ENCODE measurements around the gene AKAP8. TPM values are rescaled to one million over a fixed set of nuclear protein-coding genes. Genes with fewer than 3 reads are reported as not detected.

The AKAP8 gene
- total RNA-seq (2014; rRNA removed; shearing (Covaris generic)), result 26.9 and 28.1 TPM in 2 replicates

GRCh38 chr19:15379083-15379998 lies at the start of gene AKAP8:
TSS of gene AKAP8 (minus strand) at chr19:15379787. CDS start at chr19:15379731, 56 bp downstream.
- Histone ChIP-seq H3K27ac (peak within 1 kb of the TSS; percentile 84), H3K9me3 (replicated peaks) (no peaks in the 10 kb centered on the region), H3K4me1 (peaks cover 6% of the 10 kb centered on the region; the same call in 1 of the 2 replicates), H3K4me3 (peak within 1 kb of the TSS; percentile 80), H3K27me3 (no peaks in the 10 kb centered on the region), H3K36me3 (peaks cover 7% of the 10 kb centered on the region)
- DNase-seq, result peak; percentile 99 to 100

GRCh38 chr19:15427991-15428471 lies 48.4 kb upstream of the AKAP8 start:
- Histone ChIP-seq H3K27me3 (no peaks in the 10 kb centered on the region), H3K9me3 (replicated peaks) (no peaks in the 10 kb centered on the region), H3K27ac (no peak overlapping the region), H3K36me3 (peaks cover 48% of the 10 kb centered on the region), H3K4me1 (no peaks in the 10 kb centered on the region), H3K4me3 (no peak overlapping the region)
- no peak for DNase-seq

- no peak overlapping the region for H3K27ac ChIP-seq
- H3K9me3 ChIP-seq (replicated peaks), result no peaks in the 10 kb centered on the region
- H3K4me3 ChIP-seq, result no peak overlapping the region
- peaks cover 2% of the 10 kb centered on the region; the same call in 1 of the 2 replicates for H3K4me1 ChIP-seq
- no peak for DNase-seq
- H3K27me3 ChIP-seq, result no peaks in the 10 kb centered on the region
- H3K36me3 ChIP-seq, result peaks cover 49% of the 10 kb centered on the region
Observed at GRCh38 chr19:15427350-15427700, 47.7 kb upstream of the AKAP8 start.

- Histone ChIP-seq H3K27me3 (no peaks in the 10 kb centered on the region), H3K4me1 (peaks cover 6% of the 10 kb centered on the region; the same call in 1 of the 2 replicates), H3K27ac (no peak overlapping the region), H3K4me3 (no peak overlapping the region), H3K9me3 (replicated peaks) (no peaks in the 10 kb centered on the region), H3K36me3 (peaks cover 49% of the 10 kb centered on the region)
- peak; percentile 51 to 53 for DNase-seq
Observed at GRCh38 chr19:15426485-15427349, 47.1 kb upstream of the AKAP8 start.

GRCh38 chr19:15425321-15425950 lies 45.8 kb upstream of the AKAP8 start:
- Histone ChIP-seq H3K36me3 (peaks cover 49% of the 10 kb centered on the region), H3K4me3 (no peak overlapping the region), H3K9me3 (replicated peaks) (no peaks in the 10 kb centered on the region)

GRCh38 chr19:15424692-15425272 lies 45.2 kb upstream of the AKAP8 start:
- Histone ChIP-seq H3K4me3 (no peak overlapping the region), H3K27me3 (no peaks in the 10 kb centered on the region), H3K36me3 (peaks cover 48% of the 10 kb centered on the region), H3K4me1 (peaks cover 11% of the 10 kb centered on the region), H3K9me3 (replicated peaks) (no peaks in the 10 kb centered on the region), H3K27ac (no peak overlapping the region)
- no peak for DNase-seq

More at GRCh38 chr19:15425321-15425950, 45.8 kb upstream of the AKAP8 start:
- DNase-seq, result no peak
- Histone ChIP-seq H3K27ac (no peak overlapping the region), H3K27me3 (no peaks in the 10 kb centered on the region), H3K4me1 (peaks cover 11% of the 10 kb centered on the region)

- H3K9me3 ChIP-seq (replicated peaks), result no peaks in the 10 kb centered on the region
- H3K27ac ChIP-seq, result no peak overlapping the region
- peaks cover 11% of the 10 kb centered on the region for H3K4me1 ChIP-seq
- DNase-seq, result no peak
- peaks cover 44% of the 10 kb centered on the region for H3K36me3 ChIP-seq
- H3K4me3 ChIP-seq, result no peak overlapping the region
- H3K27me3 ChIP-seq, result no peaks in the 10 kb centered on the region
Observed at GRCh38 chr19:15424121-15424520, 44.5 kb upstream of the AKAP8 start.

GRCh38 chr19:15423130-15423529 lies 43.5 kb upstream of the AKAP8 start:
- no peaks in the 10 kb centered on the region for H3K27me3 ChIP-seq
- no peak overlapping the region for H3K4me3 ChIP-seq
- no peak overlapping the region for H3K27ac ChIP-seq
- peaks cover 11% of the 10 kb centered on the region for H3K4me1 ChIP-seq
- no peaks in the 10 kb centered on the region for H3K9me3 ChIP-seq (replicated peaks)
- no peak for DNase-seq
- peaks cover 44% of the 10 kb centered on the region for H3K36me3 ChIP-seq

GRCh38 chr19:15422296-15423075 lies 42.9 kb upstream of the AKAP8 start:
- peak overlapping the region; percentile 50 for H3K27ac ChIP-seq
- peaks cover 41% of the 10 kb centered on the region for H3K36me3 ChIP-seq
- H3K4me1 ChIP-seq, result peaks cover 12% of the 10 kb centered on the region
- peak; percentile 61 to 70 for DNase-seq
- H3K9me3 ChIP-seq (replicated peaks), result no peaks in the 10 kb centered on the region
- no peaks in the 10 kb centered on the region for H3K27me3 ChIP-seq
- no peak overlapping the region for H3K4me3 ChIP-seq

- peak; percentile 81 to 82 for DNase-seq
- Histone ChIP-seq H3K27ac (peak overlapping the region; percentile 50), H3K36me3 (peaks cover 39% of the 10 kb centered on the region), H3K27me3 (no peaks in the 10 kb centered on the region), H3K9me3 (replicated peaks) (no peaks in the 10 kb centered on the region), H3K4me1 (peaks cover 19% of the 10 kb centered on the region), H3K4me3 (no peak overlapping the region)
Observed at GRCh38 chr19:15421721-15422260, 42.2 kb upstream of the AKAP8 start.

- peaks cover 39% of the 10 kb centered on the region for H3K36me3 ChIP-seq
- H3K4me3 ChIP-seq, result no peak overlapping the region
- no peak overlapping the region; the same call in 1 of the 2 replicates for H3K27ac ChIP-seq
- H3K9me3 ChIP-seq (replicated peaks), result no peaks in the 10 kb centered on the region
- H3K27me3 ChIP-seq, result no peaks in the 10 kb centered on the region
- no peak for DNase-seq
- peaks cover 20% of the 10 kb centered on the region for H3K4me1 ChIP-seq
Observed at GRCh38 chr19:15421136-15421695, 41.6 kb upstream of the AKAP8 start.

- Histone ChIP-seq H3K36me3 (peaks cover 31% of the 10 kb centered on the region), H3K9me3 (replicated peaks) (no peaks in the 10 kb centered on the region), H3K4me3 (peak overlapping the region; percentile 16), H3K27me3 (no peaks in the 10 kb centered on the region), H3K27ac (no peak overlapping the region), H3K4me1 (peaks cover 20% of the 10 kb centered on the region)
- DNase-seq, result no peak
Observed at GRCh38 chr19:15419413-15420025, 39.9 kb upstream of the AKAP8 start.

Data from SJCRH30 (cell line).